ENCODE data around the gene TMEM163. TPM values are rescaled to one million over a fixed set of nuclear protein-coding genes. Genes with fewer than 3 reads are reported as not detected.
"Not testable (repeated sequence)": the region's sequence is repeated elsewhere in the genome, so short reads cannot be mapped to it uniquely, and the experiment has no call there.

The TMEM163 gene
- total RNA-seq, 1 donor from 2014 or later: 0.18 TPM

DNA sequence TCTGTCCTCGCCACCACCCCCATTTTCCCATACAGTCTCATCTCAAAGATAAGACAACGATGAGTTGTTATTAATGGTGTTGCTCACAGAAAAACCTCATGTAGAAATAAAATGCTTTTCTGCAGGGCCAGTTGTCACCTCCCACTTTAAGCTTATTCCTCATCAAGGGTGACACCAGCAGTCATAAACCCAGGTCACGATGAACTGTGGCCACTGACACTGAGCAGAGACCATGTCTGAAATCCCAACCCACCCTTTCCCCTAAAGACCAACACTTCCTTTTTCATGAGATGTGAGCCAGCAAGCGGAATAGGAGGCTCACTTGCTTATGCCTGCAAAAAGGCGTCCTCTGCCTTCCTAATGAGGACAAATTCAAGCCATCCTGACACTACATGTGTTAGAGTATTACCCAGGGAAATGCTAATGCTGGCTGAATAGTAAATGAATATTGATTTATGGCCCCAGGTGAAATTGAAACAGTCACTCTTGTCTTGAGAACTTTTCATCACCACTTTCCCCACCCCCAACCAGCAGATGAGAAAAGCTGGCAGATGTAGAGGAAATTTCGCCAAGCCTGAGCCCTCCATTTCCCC, 236.6 kb downstream of the TMEM163 start:
- Histone ChIP-seq H3K4me2 (ENCODE audit: low read length) (no peak overlapping the region), H3K36me3 (ENCODE audit: insufficient read depth, low read length) (no peaks in the 10 kb centered on the region), H3K27me3 (ENCODE audit: insufficient read depth, low read length) (no peaks in the 10 kb centered on the region), H3K79me2 (ENCODE audit: insufficient read depth, low read length) (no peaks in the 10 kb centered on the region), H4K20me1 (ENCODE audit: insufficient read depth, low read length) (no peaks in the 10 kb centered on the region), H3K4me3 (ENCODE audit: insufficient read depth, low read depth, low read length) (no peak overlapping the region), H3K27ac (ENCODE audit: low read depth, low read length) (no peak overlapping the region), H3K9me3 (ENCODE audit: insufficient read depth, low read depth, low read length) (no peaks in the 10 kb centered on the region), H3K4me1 (ENCODE audit: insufficient read depth, low read length) (no peaks in the 10 kb centered on the region), H2AFZ (ENCODE audit: low read depth, low read length) (no peak overlapping the region), H3K9ac (ENCODE audit: low read length) (no peak overlapping the region)
- no peak for FAIRE-seq
- no peak for DNase-seq (ENCODE audit: low read depth)
- peaks cover 5% of the 10 kb centered on the region for H3K27me3 Mint-ChIP-seq (ENCODE audit: low read depth, unreplicated experiment)
- H3K36me3 Mint-ChIP-seq (ENCODE audit: low read depth, unreplicated experiment): no peaks in the 10 kb centered on the region
- no peaks in the 10 kb centered on the region for H3K9me3 Mint-ChIP-seq (ENCODE audit: unreplicated experiment)
- H3K27ac Mint-ChIP-seq (ENCODE audit: unreplicated experiment): no peak overlapping the region
- TF ChIP-seq EZH2 (IDR thresholded peaks at IDR 0.05; ENCODE audit: insufficient read depth, low read length): no peak
- TF ChIP-seq, protein P1, sequence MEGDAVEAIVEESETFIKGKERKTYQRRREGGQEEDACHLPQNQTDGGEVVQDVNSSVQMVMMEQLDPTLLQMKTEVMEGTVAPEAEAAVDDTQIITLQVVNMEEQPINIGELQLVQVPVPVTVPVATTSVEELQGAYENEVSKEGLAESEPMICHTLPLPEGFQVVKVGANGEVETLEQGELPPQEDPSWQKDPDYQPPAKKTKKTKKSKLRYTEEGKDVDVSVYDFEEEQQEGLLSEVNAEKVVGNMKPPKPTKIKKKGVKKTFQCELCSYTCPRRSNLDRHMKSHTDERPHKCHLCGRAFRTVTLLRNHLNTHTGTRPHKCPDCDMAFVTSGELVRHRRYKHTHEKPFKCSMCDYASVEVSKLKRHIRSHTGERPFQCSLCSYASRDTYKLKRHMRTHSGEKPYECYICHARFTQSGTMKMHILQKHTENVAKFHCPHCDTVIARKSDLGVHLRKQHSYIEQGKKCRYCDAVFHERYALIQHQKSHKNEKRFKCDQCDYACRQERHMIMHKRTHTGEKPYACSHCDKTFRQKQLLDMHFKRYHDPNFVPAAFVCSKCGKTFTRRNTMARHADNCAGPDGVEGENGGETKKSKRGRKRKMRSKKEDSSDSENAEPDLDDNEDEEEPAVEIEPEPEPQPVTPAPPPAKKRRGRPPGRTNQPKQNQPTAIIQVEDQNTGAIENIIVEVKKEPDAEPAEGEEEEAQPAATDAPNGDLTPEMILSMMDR (IDR thresholded peaks at IDR 0.05; ENCODE audit: insufficient read depth, low read depth, low read length): no peak
- H3K4me3 Mint-ChIP-seq (ENCODE audit: unreplicated experiment): no peak overlapping the region
- no peaks in the 10 kb centered on the region for H3K4me1 Mint-ChIP-seq (ENCODE audit: low read depth, unreplicated experiment)

DNA sequence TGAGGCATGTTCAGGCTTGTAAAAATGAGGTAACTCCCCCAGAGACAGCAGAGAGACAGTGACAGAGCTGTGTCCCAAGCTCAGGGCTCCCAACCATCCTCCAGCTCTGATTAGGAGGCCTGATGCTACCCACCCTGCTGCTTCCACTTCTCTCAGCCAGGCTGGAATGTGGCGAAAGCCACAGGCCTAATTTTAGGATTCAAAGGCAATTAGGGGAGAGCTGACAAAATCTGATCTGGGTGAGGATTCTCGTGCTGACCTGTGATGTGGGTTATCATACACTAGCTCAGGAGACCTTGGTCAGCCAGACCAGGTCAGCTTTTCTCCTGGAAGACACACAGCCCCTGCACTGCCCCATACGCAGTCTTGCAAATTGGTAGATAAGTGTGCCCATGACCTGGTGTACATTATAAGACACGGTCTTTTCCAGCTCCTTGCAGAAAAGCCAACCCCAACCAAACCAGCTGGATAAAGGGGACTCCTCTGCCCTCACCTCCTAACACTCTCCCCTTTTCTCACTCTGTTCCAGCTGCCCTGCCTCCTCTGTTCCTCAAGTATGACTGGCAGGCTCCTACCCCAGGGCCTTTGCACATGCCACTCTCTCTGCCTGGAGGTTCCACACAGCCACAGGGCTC, 239.0 kb downstream of the TMEM163 start:
- H3K27ac ChIP-seq (ENCODE audit: low read depth, low read length): no peak overlapping the region
- no peak overlapping the region for H3K27ac Mint-ChIP-seq (ENCODE audit: unreplicated experiment)
- H3K4me3 ChIP-seq (ENCODE audit: insufficient read depth, low read depth, low read length): no peak overlapping the region
- H4K20me1 ChIP-seq (ENCODE audit: insufficient read depth, low read length): no peaks in the 10 kb centered on the region
- H3K9ac ChIP-seq (ENCODE audit: low read length): no peak overlapping the region
- TF ChIP-seq, protein P1 (IDR thresholded peaks at IDR 0.05; ENCODE audit: insufficient read depth, low read depth, low read length): no peak
- no peak for TF ChIP-seq EZH2 (IDR thresholded peaks at IDR 0.05; ENCODE audit: insufficient read depth, low read length)
- H3K4me1 Mint-ChIP-seq (ENCODE audit: low read depth, unreplicated experiment): no peaks in the 10 kb centered on the region
- no peaks in the 10 kb centered on the region for H3K9me3 ChIP-seq (ENCODE audit: insufficient read depth, low read depth, low read length)
- no peak overlapping the region for H2AFZ ChIP-seq (ENCODE audit: low read depth, low read length)
- H3K36me3 ChIP-seq (ENCODE audit: insufficient read depth, low read length): no peaks in the 10 kb centered on the region
- no peaks in the 10 kb centered on the region for H3K9me3 Mint-ChIP-seq (ENCODE audit: unreplicated experiment)
- H3K4me1 ChIP-seq (ENCODE audit: insufficient read depth, low read length): no peaks in the 10 kb centered on the region
- DNase-seq (ENCODE audit: low read depth): no peak
- H3K79me2 ChIP-seq (ENCODE audit: insufficient read depth, low read length): no peaks in the 10 kb centered on the region
- no peak overlapping the region for H3K4me3 Mint-ChIP-seq (ENCODE audit: unreplicated experiment)
- FAIRE-seq: no peak
- H3K27me3 ChIP-seq (ENCODE audit: insufficient read depth, low read length): no peaks in the 10 kb centered on the region
- peaks cover 4% of the 10 kb centered on the region for H3K27me3 Mint-ChIP-seq (ENCODE audit: low read depth, unreplicated experiment)
- H3K4me2 ChIP-seq (ENCODE audit: low read length): no peak overlapping the region
- no peaks in the 10 kb centered on the region for H3K36me3 Mint-ChIP-seq (ENCODE audit: low read depth, unreplicated experiment)

DNA sequence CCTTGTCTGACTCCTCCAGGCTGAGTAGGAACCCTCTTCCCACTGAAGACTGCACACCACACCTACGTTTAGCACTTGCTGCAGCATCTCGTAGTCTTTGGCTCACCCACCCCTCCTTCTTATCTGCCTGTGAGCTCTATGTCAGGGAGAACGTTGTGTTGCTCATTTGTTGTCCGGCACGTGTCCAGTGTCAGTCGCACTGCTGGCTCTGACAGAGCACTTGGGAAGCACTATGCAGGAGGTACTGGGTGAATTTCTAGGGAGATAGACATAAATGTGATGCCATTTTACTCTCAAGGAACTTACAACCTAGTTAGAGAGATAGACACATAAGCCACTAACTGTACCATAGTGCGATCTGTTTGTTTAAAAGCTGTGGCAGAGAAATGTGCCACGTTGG, 241.8 kb downstream of the TMEM163 start:
- not testable (repeated sequence) for H4K20me1 ChIP-seq (ENCODE audit: insufficient read depth, low read length); H3K4me2 ChIP-seq (ENCODE audit: low read length); H3K36me3 Mint-ChIP-seq (ENCODE audit: low read depth, unreplicated experiment); H3K4me3 ChIP-seq (ENCODE audit: insufficient read depth, low read depth, low read length); H3K9me3 Mint-ChIP-seq (ENCODE audit: unreplicated experiment); H3K4me3 Mint-ChIP-seq (ENCODE audit: unreplicated experiment); H3K27me3 Mint-ChIP-seq (ENCODE audit: low read depth, unreplicated experiment); H3K27ac ChIP-seq (ENCODE audit: low read depth, low read length); FAIRE-seq; H3K27ac Mint-ChIP-seq (ENCODE audit: unreplicated experiment); H3K79me2 ChIP-seq (ENCODE audit: insufficient read depth, low read length); H3K4me1 Mint-ChIP-seq (ENCODE audit: low read depth, unreplicated experiment); H3K36me3 ChIP-seq (ENCODE audit: insufficient read depth, low read length); H3K27me3 ChIP-seq (ENCODE audit: insufficient read depth, low read length); H3K9me3 ChIP-seq (ENCODE audit: insufficient read depth, low read depth, low read length); H2AFZ ChIP-seq (ENCODE audit: low read depth, low read length); H3K9ac ChIP-seq (ENCODE audit: low read length); H3K4me1 ChIP-seq (ENCODE audit: insufficient read depth, low read length); DNase-seq (ENCODE audit: low read depth)

Measured in astrocyte (in vitro differentiated cells and primary cell).